Natural killer cell (primary cell): ENCODE results near the gene GRM4. TPM values are rescaled to one million over a fixed set of nuclear protein-coding genes. Genes with fewer than 3 reads are reported as not detected.

Experiments used
- ATAC-seq, 3 donors: fragments of 150-1000 bp in 2 of 3; fragments of 200-7000 bp in 1 of 3; cut with Tn5 transposase; 1 replicate in 1 of 3; 2 replicates in 2 of 3; pipeline ENCODE4 v1.10.0; 2021; ENCODE audit warnings: mild to moderate bottlenecking in 2 of 3, moderate library complexity in 2 of 3
- DNase-seq, 2 donors: peaks; one replicate each; pipeline versions ENCODE4 v3.0.0 to v3.0.0-alpha.2; 2013 to 2021; ENCODE audit warnings: mixed read lengths in 1 of 2
- H3K27ac ChIP-seq: one replicate; pipeline ENCODE4 v1.5.1; 2013; ENCODE audit warnings: mild to moderate bottlenecking, low read length
- H3K27me3 ChIP-seq: one replicate; pipeline ENCODE4 v1.6.1; 2013; ENCODE audit warnings: low read length; ENCODE audit not compliant: control insufficient read depth, insufficient read depth
- H3K36me3 ChIP-seq: one replicate; pipeline ENCODE4 v1.6.1; 2013; ENCODE audit warnings: low read length; ENCODE audit not compliant: control insufficient read depth, insufficient read depth
- H3K4me1 ChIP-seq: one replicate; pipeline ENCODE4 v1.6.1; 2013; ENCODE audit warnings: low read length; ENCODE audit not compliant: control insufficient read depth, insufficient read depth
- H3K4me3 ChIP-seq: one replicate; pipeline ENCODE4 v1.5.1; 2013; ENCODE audit warnings: low read length
- H3K9me3 ChIP-seq: one replicate; pipeline ENCODE4 v1.6.1; 2013; ENCODE audit warnings: low read length; ENCODE audit not compliant: control insufficient read depth, insufficient read depth
- H3K27ac Mint-ChIP-seq, 2 donors: one replicate each; pipeline ENCODE4 v1.8.0; 2022; ENCODE audit warnings: mild to moderate bottlenecking in 2 of 2, mixed read lengths in 2 of 2, moderate library complexity in 1 of 2
- H3K27me3 Mint-ChIP-seq, 2 donors: one replicate each; pipeline ENCODE4 v1.8.0; 2022; ENCODE audit warnings: low read depth in 2 of 2, mixed read lengths in 2 of 2
- H3K36me3 Mint-ChIP-seq: one replicate; pipeline ENCODE4 v1.8.0; 2022; ENCODE audit warnings: mixed read lengths
- H3K4me1 Mint-ChIP-seq, 2 donors: one replicate each; pipeline ENCODE4 v1.8.0; 2022; ENCODE audit warnings: mixed read lengths in 2 of 2
- H3K4me3 Mint-ChIP-seq: one replicate; pipeline ENCODE4 v1.8.0; 2022; ENCODE audit warnings: mild to moderate bottlenecking, moderate library complexity, mixed read lengths
- H3K9me3 Mint-ChIP-seq, 2 donors: one replicate each; pipeline ENCODE4 v1.8.0; 2022; ENCODE audit warnings: mixed read lengths in 2 of 2
- WGBS: methylation state at CpG from one replicate; pipeline ENCODE4 v1.1.7; 2013; ENCODE audit warnings: missing lambda C conversion rate; ENCODE audit not compliant: insufficient coverage; 5-methylcytosine and 5-hydroxymethylcytosine counted together
- intact Hi-C: fragments of 100-400 bp; cut with micrococcal nuclease; formaldehyde crosslinking; loops from one replicate; pipeline ENCODE4 v1.14.2; 2022
- total RNA-seq, 4 donors: library from RNA; stranded (reverse); fragments of 120-200 nt in 1 of 4; gene quantifications; one replicate each; pipeline versions ENCODE4 v1.2.3 to v1.2.4, GENCODE V29; 2013 to 2022
- TF ChIP-seq, protein P1 (sequence below): fragments of 200-600 bp; IDR thresholded peaks from one replicate; pipeline ENCODE4 v1.8.0; 2022; ENCODE audit warnings: antibody characterized with exemption

Gene GRM4
- total RNA-seq, 3 donors from 2014 or later (not counting 1 experiment from before 2014, with no cell fraction given) = not detected

DNA sequence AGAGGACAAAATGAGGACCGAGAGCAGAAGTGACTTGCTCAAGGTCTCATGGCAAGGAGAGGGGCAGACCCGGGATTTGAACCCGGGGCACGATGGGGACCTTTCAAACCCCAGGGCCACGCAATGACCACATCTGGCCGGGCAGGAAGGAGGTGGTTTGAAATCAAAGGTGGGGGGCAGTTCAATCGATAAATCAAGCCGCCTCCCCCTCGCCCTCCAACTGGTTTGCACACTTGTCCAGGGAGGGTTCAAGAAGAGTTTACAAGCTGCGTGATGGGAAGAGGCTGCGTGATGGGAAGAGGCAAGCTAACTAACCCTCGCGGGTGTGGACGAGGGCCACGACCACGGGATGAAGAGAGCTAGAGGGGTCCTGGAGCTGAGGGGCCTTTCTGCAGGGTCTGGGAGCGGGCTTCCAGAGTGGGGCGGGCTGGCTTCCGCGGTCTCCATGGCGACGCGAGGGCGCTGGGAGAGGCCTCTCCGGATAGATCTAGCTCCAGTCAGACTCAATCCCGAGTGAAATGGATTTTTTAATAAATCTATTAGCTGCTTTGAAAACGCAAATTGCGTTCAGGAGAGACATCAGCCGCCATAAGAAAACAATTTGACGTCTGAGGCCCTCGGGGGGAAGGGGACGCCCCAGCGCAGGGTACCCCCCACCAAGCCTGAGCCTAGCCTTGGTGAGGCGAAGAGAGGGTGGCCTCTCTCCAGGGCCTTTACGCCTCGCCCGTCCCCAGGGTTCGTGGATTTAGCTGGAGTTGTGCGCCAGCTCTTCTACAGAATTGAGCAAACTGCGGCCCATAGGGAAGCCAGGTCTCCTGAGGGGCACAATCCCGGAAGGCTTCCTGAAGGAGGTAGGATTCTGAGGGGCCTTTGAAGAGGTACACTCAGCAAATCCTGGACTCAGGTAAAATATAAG, 143.9 kb downstream of the GRM4 start:
- TF ChIP-seq, protein P1, sequence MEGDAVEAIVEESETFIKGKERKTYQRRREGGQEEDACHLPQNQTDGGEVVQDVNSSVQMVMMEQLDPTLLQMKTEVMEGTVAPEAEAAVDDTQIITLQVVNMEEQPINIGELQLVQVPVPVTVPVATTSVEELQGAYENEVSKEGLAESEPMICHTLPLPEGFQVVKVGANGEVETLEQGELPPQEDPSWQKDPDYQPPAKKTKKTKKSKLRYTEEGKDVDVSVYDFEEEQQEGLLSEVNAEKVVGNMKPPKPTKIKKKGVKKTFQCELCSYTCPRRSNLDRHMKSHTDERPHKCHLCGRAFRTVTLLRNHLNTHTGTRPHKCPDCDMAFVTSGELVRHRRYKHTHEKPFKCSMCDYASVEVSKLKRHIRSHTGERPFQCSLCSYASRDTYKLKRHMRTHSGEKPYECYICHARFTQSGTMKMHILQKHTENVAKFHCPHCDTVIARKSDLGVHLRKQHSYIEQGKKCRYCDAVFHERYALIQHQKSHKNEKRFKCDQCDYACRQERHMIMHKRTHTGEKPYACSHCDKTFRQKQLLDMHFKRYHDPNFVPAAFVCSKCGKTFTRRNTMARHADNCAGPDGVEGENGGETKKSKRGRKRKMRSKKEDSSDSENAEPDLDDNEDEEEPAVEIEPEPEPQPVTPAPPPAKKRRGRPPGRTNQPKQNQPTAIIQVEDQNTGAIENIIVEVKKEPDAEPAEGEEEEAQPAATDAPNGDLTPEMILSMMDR = no peak
- DNase-seq (no peak), ATAC-seq (no peak)
- no peak overlapping the region for H3K27ac ChIP-seq
- H3K4me1 Mint-ChIP-seq = no peaks in the 10 kb centered on the region
- H3K9me3 Mint-ChIP-seq = peaks cover 2 to 3% of the 10 kb centered on the region in 2 donors
- H3K4me1 ChIP-seq = no peaks in the 10 kb centered on the region
- H3K27me3 Mint-ChIP-seq = peaks cover 22 to 42% of the 10 kb centered on the region in 2 donors
- H3K9me3 ChIP-seq = no peaks in the 10 kb centered on the region
- peaks cover 5% of the 10 kb centered on the region for H3K36me3 Mint-ChIP-seq
- intact Hi-C loops = no loop called here
- WGBS = 78% methylated on average over 39 of the region's 41 CpGs
- no peaks in the 10 kb centered on the region for H3K27me3 ChIP-seq
- no peaks in the 10 kb centered on the region for H3K36me3 ChIP-seq
- no peak overlapping the region for H3K4me3 ChIP-seq
- H3K27ac Mint-ChIP-seq = no peak overlapping the region
- no peak overlapping the region for H3K4me3 Mint-ChIP-seq

DNA sequence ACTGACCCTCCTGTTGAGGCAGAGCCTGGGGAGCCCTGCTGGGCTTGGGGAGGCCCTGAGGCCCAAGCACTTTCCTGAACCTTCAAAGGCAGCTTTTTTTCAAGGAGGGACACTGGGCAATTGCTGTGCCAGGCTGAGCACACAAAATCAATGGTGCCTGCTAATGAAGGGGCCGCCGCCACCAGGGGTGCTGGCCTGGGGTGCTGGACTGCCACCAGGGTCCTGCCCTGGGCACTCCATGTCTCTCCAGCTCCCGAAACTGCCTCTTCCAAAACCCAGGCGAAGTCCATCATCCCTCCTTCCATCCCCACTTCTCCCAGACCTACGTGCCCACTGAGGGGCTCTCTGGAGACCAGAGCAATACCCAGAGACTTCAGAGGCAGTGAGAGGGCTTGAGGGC, 145.6 kb downstream of the GRM4 start:
- no peak for DNase-seq
- H3K27me3 ChIP-seq = peaks cover 2% of the 10 kb centered on the region
- intact Hi-C loops = no loop called here
- H3K4me3 ChIP-seq = no peak overlapping the region
- H3K9me3 ChIP-seq = no peaks in the 10 kb centered on the region
- Mint-ChIP-seq H3K27me3 (peaks cover 27 to 52% of the 10 kb centered on the region in 2 donors), H3K4me3 (no peak overlapping the region), H3K27ac (no peak overlapping the region), H3K36me3 (peaks cover 14% of the 10 kb centered on the region), H3K9me3 (peaks cover 2 to 3% of the 10 kb centered on the region in 2 donors), H3K4me1 (no peaks in the 10 kb centered on the region)
- H3K27ac ChIP-seq = no peak overlapping the region
- TF ChIP-seq, protein P1 = no peak
- no peaks in the 10 kb centered on the region for H3K36me3 ChIP-seq
- WGBS = 84% methylated on average over 5 of the region's 5 CpGs
- H3K4me1 ChIP-seq = no peaks in the 10 kb centered on the region
- no peak for ATAC-seq

DNA sequence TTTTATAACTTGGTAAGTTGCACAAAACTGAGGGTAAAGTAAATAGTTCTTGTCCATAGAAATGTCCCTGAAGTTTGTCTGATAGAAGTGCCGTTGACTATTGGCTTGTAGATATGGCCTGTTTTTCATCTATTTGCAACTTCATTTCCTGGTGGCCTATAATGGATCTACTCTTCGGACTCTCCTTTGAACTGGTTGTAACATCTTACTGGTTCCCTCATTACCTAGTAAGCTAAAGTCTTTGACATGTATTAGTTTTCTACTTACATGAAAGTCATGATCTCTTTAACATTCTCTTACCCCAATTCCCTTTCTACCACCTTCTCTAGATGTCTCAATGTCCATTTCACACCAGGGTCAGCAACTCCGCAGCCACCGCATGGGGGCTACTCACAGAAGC, 146.3 kb downstream of the GRM4 start:
- Mint-ChIP-seq H3K9me3 (peaks cover 2 to 3% of the 10 kb centered on the region in 2 donors), H3K4me1 (no peaks in the 10 kb centered on the region), H3K4me3 (no peak overlapping the region), H3K27ac (no peak overlapping the region), H3K27me3 (peaks cover 30 to 52% of the 10 kb centered on the region in 2 donors), H3K36me3 (peaks cover 14% of the 10 kb centered on the region)
- H3K27me3 ChIP-seq = peaks cover 2% of the 10 kb centered on the region
- DNase-seq (no peak), ATAC-seq (no peak)
- intact Hi-C loops = no loop called here
- H3K27ac ChIP-seq = no peak overlapping the region
- 88% methylated on average over 4 of the region's 4 CpGs for WGBS
- TF ChIP-seq, protein P1 = no peak
- H3K4me1 ChIP-seq = no peaks in the 10 kb centered on the region
- H3K9me3 ChIP-seq = no peaks in the 10 kb centered on the region
- no peak overlapping the region for H3K4me3 ChIP-seq
- no peaks in the 10 kb centered on the region for H3K36me3 ChIP-seq
